HG03442 (cell line): ENCODE results near the gene NTHL1.

Experiments used
- ATAC-seq: cut with Tn5 transposase; IDR thresholded peaks from one replicate; pipeline ENCODE4 v1.9.1; 2021; ENCODE audit warnings: mild to moderate bottlenecking, moderate library complexity; ENCODE audit not compliant: unreplicated experiment

NTHL1 gene

GRCh38 chr16:2084895-2085625 is 37.4 kb upstream of the NTHL1 start:
- no peak for ATAC-seq

DNA sequence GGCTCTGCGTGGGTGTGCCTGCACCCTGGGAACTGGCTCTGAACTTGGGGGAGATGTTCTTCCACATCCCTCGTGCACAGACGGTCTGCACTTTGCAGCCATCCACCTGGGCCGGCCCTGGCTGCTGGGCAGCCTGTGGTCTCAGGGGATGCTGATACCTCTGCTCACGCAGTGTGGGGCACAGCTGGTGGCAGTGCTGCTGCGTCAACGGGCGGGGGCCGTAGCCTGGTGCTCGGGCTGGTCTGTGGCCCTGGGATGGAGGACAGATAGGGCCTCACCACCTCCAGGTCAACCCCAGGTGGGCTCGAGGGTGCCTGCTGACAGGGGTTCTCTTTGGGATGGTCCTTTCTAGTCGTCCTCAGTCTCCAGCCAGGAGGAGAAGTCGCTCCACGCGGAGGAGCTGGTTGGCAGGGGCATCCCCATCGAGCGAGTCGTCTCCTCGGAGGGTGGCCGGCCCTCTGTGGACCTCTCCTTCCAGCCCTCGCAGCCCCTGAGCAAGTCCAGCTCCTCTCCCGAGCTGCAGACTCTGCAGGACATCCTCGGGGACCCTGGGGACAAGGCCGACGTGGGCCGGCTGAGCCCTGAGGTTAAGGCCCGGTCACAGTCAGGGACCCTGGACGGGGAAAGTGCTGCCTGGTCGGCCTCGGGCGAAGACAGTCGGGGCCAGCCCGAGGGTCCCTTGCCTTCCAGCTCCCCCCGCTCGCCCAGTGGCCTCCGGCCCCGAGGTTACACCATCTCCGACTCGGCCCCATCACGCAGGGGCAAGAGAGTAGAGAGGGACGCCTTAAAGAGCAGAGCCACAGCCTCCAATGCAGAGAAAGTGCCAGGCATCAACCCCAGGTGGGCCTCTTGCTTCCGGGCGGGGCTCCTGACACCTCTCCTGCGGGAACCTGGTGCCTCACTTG is 36.5 kb upstream of the NTHL1 start:
- no peak for ATAC-seq

GRCh38 chr16:2083409-2083808 is 35.8 kb upstream of the NTHL1 start:
- no peak for ATAC-seq

- ATAC-seq, result no peak
Observed at GRCh38 chr16:2082983-2083364, 35.3 kb upstream of the NTHL1 start.

DNA sequence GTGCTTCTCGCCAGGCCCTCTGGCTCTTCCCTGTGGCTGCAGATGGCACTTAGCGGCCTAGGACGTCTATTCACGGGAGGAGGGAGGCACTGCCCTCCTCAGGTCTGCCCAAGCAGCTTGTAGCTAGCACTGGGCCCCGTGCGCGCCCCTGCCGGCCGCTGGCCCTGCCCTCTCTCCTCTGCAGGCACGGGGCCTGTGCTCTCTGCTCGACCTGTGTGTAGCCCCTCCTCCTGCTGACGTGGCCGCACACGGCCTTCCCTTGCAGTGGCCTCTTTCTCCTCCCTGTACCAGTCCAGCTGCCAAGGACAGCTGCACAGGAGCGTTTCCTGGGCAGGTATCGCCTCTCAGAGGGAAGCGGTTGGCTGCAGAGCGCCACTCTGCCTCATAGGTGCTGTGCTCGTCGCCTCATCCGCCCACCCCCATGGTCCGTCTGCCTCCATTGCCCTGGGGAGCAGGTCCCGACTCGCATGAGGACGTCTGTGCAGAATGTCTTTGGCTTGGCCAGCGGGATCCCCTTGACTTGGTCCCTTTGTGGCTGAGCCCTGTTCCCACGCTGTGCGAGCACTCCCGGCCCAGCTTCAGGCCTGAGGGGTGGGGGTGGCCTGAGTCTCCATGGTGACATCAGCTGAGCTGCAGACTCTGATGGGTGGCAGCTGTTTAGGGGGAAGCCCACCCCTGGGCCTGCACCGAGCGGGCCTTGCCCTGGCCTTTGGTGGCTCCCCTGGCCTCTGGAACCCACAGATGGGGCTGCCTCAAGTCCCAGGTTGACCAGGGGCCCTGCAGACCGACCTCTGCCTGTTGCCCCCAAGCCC is 34.7 kb upstream of the NTHL1 start:
- ATAC-seq, result no peak

DNA sequence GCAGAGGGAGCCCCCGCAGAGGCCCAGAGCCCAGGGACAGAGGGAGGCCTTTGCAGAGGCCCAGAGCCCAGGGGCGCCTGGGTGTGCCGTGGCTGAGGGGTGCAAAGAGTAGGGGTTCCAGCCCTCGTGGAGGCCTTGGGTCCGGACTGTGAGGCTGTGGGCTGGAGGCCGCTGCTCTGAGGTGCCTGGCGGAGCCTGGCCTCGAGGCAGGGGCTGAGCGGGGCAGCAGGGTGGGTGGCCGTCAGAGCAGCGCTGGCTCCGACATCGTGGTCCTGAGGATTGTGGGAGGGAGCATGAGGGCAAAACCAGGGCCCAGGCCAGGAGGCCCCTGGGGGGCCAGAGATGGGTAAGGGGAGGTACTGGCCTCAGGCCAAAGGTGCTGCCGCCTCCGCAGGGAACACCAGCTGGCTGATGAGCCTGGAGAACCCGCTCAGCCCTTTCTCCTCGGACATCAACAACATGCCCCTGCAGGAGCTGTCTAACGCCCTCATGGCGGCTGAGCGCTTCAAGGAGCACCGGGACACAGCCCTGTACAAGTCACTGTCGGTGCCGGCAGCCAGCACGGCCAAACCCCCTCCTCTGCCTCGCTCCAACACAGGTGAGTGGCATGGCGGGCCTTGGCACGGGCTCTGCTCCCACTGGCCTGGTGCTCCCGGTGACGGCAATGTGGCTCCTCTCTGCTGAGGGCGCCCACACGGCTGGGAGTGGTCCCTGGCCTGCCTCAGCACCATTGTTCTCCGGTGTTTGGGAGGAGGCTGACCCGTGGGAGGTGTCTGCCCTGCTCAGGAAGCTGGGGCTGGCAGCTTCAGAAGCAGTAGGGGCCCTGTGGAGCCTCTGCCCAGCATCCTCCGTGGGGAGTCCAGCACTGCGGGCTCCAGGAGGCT is 33.8 kb upstream of the NTHL1 start:
- no peak for ATAC-seq

GRCh38 chr16:2079991-2080390 is 32.4 kb upstream of the NTHL1 start:
- ATAC-seq, result no peak

DNA sequence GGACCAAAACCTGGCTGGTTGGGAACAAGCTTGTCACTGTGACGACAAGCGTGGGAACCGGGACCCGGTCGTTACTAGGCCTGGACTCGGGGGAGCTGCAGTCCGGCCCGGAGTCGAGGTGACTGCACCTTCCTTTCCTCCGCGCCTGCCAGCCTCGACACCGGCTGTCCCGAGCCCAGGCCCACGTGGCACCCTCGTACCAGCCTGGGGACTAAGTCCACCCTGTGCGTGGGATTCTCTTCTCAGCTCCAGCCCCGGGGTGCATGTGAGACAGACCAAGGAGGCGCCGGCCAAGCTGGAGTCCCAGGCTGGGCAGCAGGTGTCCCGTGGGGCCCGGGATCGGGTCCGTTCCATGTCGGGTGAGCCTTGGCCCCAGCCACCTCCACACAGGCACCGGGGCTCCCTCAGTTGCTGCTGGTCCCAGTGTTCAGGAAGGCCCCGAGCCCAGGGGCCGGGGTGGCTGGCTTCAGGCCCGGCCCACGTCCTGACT is 31.7 kb upstream of the NTHL1 start:
- no peak for ATAC-seq

GRCh38 chr16:2078691-2079090 is 31.1 kb upstream of the NTHL1 start:
- no peak for ATAC-seq

DNA sequence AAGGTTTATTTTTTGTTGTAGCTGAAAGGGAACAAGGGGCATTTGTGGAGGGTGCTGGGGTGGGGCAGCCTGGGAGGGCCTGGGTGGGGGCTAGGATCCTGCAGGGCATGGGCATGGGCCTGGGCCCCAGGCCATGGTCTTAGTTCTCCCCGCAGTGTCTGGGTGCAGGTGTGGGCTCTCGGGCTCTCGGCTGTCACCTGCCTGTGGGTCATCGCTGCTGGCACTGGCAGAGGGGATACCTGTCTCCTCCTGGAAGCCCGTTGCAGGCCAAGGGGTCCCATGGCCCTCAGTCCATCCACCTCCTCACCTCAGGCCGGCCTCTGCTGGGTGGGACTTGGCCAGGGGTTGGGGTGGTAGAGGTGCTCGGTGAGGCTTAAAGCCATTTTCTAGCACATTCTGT is 30.5 kb upstream of the NTHL1 start:
- no peak for ATAC-seq

DNA sequence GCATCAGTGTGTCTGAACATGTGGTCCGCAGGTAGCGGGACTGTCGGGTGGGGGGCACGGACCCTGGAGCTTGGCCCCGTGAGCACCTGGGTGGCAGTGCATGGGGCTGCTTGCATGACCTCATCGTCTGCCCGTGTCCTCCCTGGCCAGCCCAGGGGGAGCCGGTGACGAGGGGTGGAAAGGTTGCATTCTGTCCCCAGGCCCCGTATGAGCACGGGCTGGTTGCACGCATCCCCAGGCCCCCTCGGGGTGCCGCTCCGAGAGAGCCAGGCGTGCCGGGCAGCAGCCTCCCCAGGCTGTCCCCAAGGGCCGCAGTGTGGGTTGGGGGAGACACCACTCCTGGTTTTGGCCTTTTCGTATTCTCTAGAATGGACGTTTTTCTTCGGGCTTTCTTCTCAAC is 30.1 kb upstream of the NTHL1 start:
- no peak for ATAC-seq

- ATAC-seq, result no peak
Observed at GRCh38 chr16:2077016-2077415, 29.4 kb upstream of the NTHL1 start.

DNA sequence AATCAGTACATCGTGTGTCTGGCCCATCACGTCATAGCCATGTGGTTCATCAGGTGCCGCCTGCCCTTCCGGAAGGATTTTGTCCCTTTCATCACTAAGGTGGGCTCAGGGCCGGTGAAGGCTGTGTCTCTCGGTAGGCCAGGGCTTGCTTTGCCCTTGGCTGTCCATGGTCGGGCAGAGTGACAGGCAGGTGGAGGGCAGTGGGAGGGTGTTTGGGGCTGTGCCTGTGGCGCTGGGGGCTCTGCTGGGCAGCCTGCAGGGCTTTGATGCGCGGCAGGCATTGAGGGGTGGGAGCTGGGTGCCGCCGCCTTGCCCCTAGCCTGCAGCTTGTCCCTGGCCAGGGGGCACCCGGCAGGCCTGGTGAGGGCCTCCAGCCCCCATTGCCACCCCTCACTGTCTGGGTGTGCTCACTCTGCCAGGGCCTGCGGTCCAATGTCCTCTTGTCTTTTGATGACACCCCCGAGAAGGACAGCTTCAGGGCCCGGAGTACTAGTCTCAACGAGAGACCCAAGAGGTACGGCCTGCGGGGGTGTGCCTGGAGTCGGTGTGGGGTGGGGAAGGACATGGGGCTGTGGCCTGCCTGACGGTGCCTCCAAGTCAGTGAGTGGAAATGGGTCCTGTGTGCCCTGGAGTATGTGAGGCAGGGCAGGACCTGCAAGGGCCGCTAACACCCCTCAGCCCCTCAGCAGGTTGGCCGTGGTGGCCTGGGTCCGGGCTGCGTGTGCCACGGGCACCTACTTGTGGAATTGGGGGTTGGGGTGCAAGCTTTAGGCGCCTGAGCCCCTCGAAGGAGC is 28.6 kb upstream of the NTHL1 start:
- no peak for ATAC-seq

DNA sequence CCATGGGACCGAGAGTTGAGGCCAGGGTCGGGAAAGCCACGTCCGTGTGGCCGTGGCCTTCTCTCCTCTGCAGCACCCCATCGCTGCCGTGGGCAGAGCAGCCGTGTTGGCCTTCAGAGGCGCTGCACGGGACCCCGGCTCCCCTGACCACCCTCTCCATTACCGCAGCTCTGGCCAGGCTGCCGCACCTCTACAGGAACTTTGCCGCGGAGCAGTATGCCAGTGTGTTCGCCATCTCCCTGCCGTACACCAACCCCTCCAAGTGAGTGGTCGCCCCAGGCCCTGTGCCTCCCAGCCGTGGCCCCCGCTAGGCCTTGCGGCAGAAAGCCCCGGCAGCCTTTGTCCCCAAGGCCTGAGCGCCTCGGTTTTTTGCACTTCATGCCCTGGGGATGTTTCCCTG is 28.0 kb upstream of the NTHL1 start:
- no peak for ATAC-seq

GRCh38 chr16:2074071-2074470 is 26.4 kb upstream of the NTHL1 start:
- ATAC-seq, result no peak

DNA sequence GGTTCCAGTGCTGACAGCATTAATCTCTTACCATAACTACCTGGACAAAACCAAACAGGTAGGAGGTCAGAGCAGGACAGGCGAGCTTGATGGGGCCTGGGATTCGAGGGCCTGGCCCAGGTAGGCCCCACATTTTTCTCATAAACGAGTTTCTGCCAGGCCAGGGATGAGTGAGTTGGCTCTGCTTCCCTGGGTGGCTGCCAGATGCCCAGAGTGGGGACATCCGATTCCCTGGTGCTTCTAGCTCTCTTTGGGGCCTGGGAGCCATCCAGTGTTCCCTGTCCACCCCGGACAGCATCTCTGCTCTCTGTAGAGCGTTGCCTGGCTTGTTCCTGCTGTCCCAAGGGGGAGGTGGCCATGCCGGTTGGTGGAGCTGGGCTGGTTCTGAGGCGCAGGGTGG is 25.3 kb upstream of the NTHL1 start:
- ATAC-seq, result no peak

- no peak for ATAC-seq
Observed at GRCh38 chr16:2071454-2072202, 24.0 kb upstream of the NTHL1 start.

GRCh38 chr16:2070576-2071453 is 23.2 kb upstream of the NTHL1 start:
- no peak for ATAC-seq
